H9 (cell line): ENCODE data around the gene DGLUCY. TPM values are rescaled to one million over a fixed set of nuclear protein-coding genes. Genes with fewer than 3 reads are reported as not detected.

ENCODE experiments used
- DNase-seq: peaks from one replicate; pipeline ENCODE4 v3.0.0-alpha.2; 2017
- H2AFZ ChIP-seq: one replicate; pipeline ENCODE4 v1.6.1; 2013; ENCODE audit warnings: mild to moderate bottlenecking, low read length, control low read depth, moderate library complexity
- H2AK5ac ChIP-seq: 2 replicates; pipeline ENCODE4 v1.6.1; 2013; ENCODE audit warnings: low read length, control low read depth, mixed read lengths; ENCODE audit not compliant: insufficient read length
- H2BK120ac ChIP-seq: one replicate; pipeline ENCODE4 v1.6.1; 2013; ENCODE audit warnings: low read depth, mild to moderate bottlenecking, low read length, control low read depth, inconsistent platforms; ENCODE audit not compliant: poor library complexity, severe bottlenecking
- H2BK12ac ChIP-seq: 2 replicates; pipeline ENCODE4 v1.6.1; 2013; ENCODE audit warnings: low read length, control low read depth, mixed read lengths, low read depth; ENCODE audit not compliant: insufficient read length
- H2BK15ac ChIP-seq: 2 replicates; pipeline ENCODE4 v1.6.1; 2013; ENCODE audit warnings: low read depth, low read length, control low read depth
- H2BK20ac ChIP-seq: one replicate; pipeline ENCODE4 v1.6.1; 2013; ENCODE audit warnings: low read depth, mild to moderate bottlenecking, low read length, control low read depth, inconsistent platforms; ENCODE audit not compliant: poor library complexity, severe bottlenecking
- H2BK5ac ChIP-seq: 2 replicates; pipeline ENCODE4 v1.6.1; 2013; ENCODE audit warnings: low read length, control low read depth, mixed read lengths; ENCODE audit not compliant: insufficient read length
- H3K14ac ChIP-seq: 2 replicates; pipeline ENCODE4 v1.6.1; 2013; ENCODE audit warnings: low read length, control low read depth; ENCODE audit not compliant: insufficient read depth
- H3K18ac ChIP-seq: 2 replicates; pipeline ENCODE4 v1.6.1; 2013; ENCODE audit warnings: low read depth, mild to moderate bottlenecking, mixed read lengths, low read length, control low read depth; ENCODE audit not compliant: insufficient read length
- H3K23ac ChIP-seq: 2 replicates; pipeline ENCODE4 v1.6.1; 2013; ENCODE audit warnings: low read length, control low read depth, mixed read lengths, low read depth; ENCODE audit not compliant: insufficient read length
- H3K23me2 ChIP-seq: 2 replicates; pipeline ENCODE4 v1.6.1; 2013; ENCODE audit warnings: low read depth, mild to moderate bottlenecking, mixed read lengths, low read length, control low read depth; ENCODE audit not compliant: insufficient read length, poor library complexity, severe bottlenecking
- H3K27ac ChIP-seq: 2 replicates; pipeline ENCODE4 v1.5.1; 2013; ENCODE audit warnings: low read length, control low read depth, mixed read lengths, low read depth; ENCODE audit not compliant: insufficient read length
- H3K27me3 ChIP-seq: 2 replicates; pipeline ENCODE4 v1.6.1; 2013; ENCODE audit warnings: low read length, control low read depth, inconsistent platforms; ENCODE audit not compliant: insufficient read depth
- H3K4ac ChIP-seq: 2 replicates; pipeline ENCODE4 v1.6.1; 2013; ENCODE audit warnings: low read depth, mild to moderate bottlenecking, control low read depth, inconsistent platforms, low read length, moderate library complexity
- H3K4me1 ChIP-seq: 2 replicates; pipeline ENCODE4 v1.6.1; 2013; ENCODE audit warnings: low read length, control low read depth, inconsistent platforms; ENCODE audit not compliant: insufficient read depth
- H3K4me2 ChIP-seq: 2 replicates; pipeline ENCODE4 v1.6.1; 2013; ENCODE audit warnings: low read length, control low read depth, mixed read lengths; ENCODE audit not compliant: insufficient read length, insufficient read depth
- H3K56ac ChIP-seq: 2 replicates; pipeline ENCODE4 v1.6.1; 2013; ENCODE audit warnings: low read depth, mild to moderate bottlenecking, mixed read lengths, low read length, control low read depth; ENCODE audit not compliant: insufficient read length
- H3K79me1 ChIP-seq: 2 replicates; pipeline ENCODE4 v1.6.1; 2013; ENCODE audit warnings: low read depth, mild to moderate bottlenecking, moderate library complexity, low read length, control low read depth, inconsistent platforms; ENCODE audit not compliant: insufficient read depth, poor library complexity, severe bottlenecking
- H3K79me2 ChIP-seq: 2 replicates; pipeline ENCODE4 v1.6.1; 2013; ENCODE audit warnings: low read length, control low read depth, inconsistent platforms; ENCODE audit not compliant: insufficient read depth
- H3K9ac ChIP-seq: 2 replicates; pipeline ENCODE4 v1.6.1; 2013; ENCODE audit warnings: low read length, control low read depth, mixed read lengths; ENCODE audit not compliant: insufficient read length; ENCODE audit errors: extremely low read depth
- H3K9me3 ChIP-seq: one replicate; pipeline ENCODE4 v1.6.1; 2013; ENCODE audit warnings: low read depth, low read length, inconsistent platforms; ENCODE audit not compliant: control insufficient read depth
- H3T11ph ChIP-seq: one replicate; pipeline ENCODE4 v1.6.1; 2013; ENCODE audit warnings: mild to moderate bottlenecking, low read length, control low read depth, inconsistent platforms
- H4K20me1 ChIP-seq: one replicate; pipeline ENCODE4 v1.6.1; 2013; ENCODE audit not compliant: control insufficient read depth, insufficient read length, insufficient read depth
- H4K5ac ChIP-seq: 2 replicates; pipeline ENCODE4 v1.6.1; 2013; ENCODE audit warnings: low read depth, mild to moderate bottlenecking, mixed read lengths, low read length, control low read depth; ENCODE audit not compliant: insufficient read length
- H4K8ac ChIP-seq: replicated peaks from 2 replicates; pipeline ENCODE4 v1.6.1; 2013; ENCODE audit warnings: low read length, control low read depth, mixed read lengths, low read depth; ENCODE audit not compliant: insufficient read length
- H4K91ac ChIP-seq: 2 replicates; pipeline ENCODE4 v1.6.1; 2013; ENCODE audit warnings: low read depth, mild to moderate bottlenecking, moderate library complexity, mixed read lengths, low read length, control low read depth; ENCODE audit not compliant: insufficient read length
- H3K27ac Mint-ChIP-seq, 3 experiments: 2 replicates in 2 of 3; 3 replicates in 1 of 3; pipeline ENCODE4 v1.8.0; 2020 to 2021; ENCODE audit warnings: mixed read lengths in 3 of 3, mild to moderate bottlenecking in 1 of 3, moderate library complexity in 1 of 3
- H3K27me3 Mint-ChIP-seq: 2 replicates; pipeline ENCODE4 v1.8.0; 2021; ENCODE audit warnings: low read depth, mild to moderate bottlenecking, moderate library complexity, mixed read lengths
- H3K36me3 Mint-ChIP-seq, 3 experiments: 2 replicates in 2 of 3; 3 replicates in 1 of 3; pipeline ENCODE4 v1.8.0; 2020 to 2021; ENCODE audit warnings: low read depth in 3 of 3, mixed read lengths in 3 of 3; ENCODE audit not compliant: insufficient read depth in 1 of 3
- H3K4me1 Mint-ChIP-seq, 2 experiments: 2 replicates each; pipeline ENCODE4 v1.8.0; 2020; ENCODE audit warnings: mixed read lengths in 2 of 2
- H3K4me3 Mint-ChIP-seq, 2 experiments: 2 replicates in 1 of 2; 3 replicates in 1 of 2; pipeline ENCODE4 v1.8.0; 2020 to 2021; ENCODE audit warnings: mild to moderate bottlenecking in 2 of 2, mixed read lengths in 2 of 2, moderate library complexity in 1 of 2
- H3K9me3 Mint-ChIP-seq, 2 experiments: 2 replicates in 1 of 2; 3 replicates in 1 of 2; pipeline ENCODE4 v1.8.0; 2020; ENCODE audit warnings: mild to moderate bottlenecking in 2 of 2, mixed read lengths in 2 of 2, moderate library complexity in 1 of 2
- WGBS: extraction: QIAGEN DNeasy Blood & Tissue Kit; methylation state at CpG from one replicate; pipeline ENCODE4 v1.1.7; 2013; ENCODE audit warnings: missing lambda C conversion rate, low lambda C conversion rate, mixed read lengths; ENCODE audit not compliant: insufficient read length; ENCODE audit errors: extremely low coverage; 5-methylcytosine and 5-hydroxymethylcytosine counted together
- total RNA-seq: library from RNA; stranded (reverse); gene quantifications from 2 replicates; pipeline ENCODE4 v1.2.1, GENCODE V29; 2021
- TF ChIP-seq, protein P1 (sequence below): fragments of 200-600 bp; sonication (generic); conservative IDR thresholded peaks from 3 replicates; pipeline ENCODE4 v1.8.0; 2021; ENCODE audit warnings: antibody characterized with exemption, mild to moderate bottlenecking

DGLUCY gene
- total RNA-seq, 1 experiment from 2014 or later, result 29.6 TPM

- Mint-ChIP-seq H3K4me1 (peaks cover 13 to 17% of the 10 kb centered on the region in 2 experiments), H3K9me3 (no peaks in the 10 kb centered on the region), H3K27ac (no peak overlapping the region), H3K4me3 (no peak overlapping the region), H3K27me3 (no peaks in the 10 kb centered on the region), H3K36me3 (peaks cover 0 to 15% (median 13%) of the 10 kb centered on the region in 3 experiments; a peak in 5 of 7 replicates)
- H3K23me2 ChIP-seq, result no peaks in the 10 kb centered on the region
- DNase-seq, result no peak
- TF ChIP-seq, protein P1, sequence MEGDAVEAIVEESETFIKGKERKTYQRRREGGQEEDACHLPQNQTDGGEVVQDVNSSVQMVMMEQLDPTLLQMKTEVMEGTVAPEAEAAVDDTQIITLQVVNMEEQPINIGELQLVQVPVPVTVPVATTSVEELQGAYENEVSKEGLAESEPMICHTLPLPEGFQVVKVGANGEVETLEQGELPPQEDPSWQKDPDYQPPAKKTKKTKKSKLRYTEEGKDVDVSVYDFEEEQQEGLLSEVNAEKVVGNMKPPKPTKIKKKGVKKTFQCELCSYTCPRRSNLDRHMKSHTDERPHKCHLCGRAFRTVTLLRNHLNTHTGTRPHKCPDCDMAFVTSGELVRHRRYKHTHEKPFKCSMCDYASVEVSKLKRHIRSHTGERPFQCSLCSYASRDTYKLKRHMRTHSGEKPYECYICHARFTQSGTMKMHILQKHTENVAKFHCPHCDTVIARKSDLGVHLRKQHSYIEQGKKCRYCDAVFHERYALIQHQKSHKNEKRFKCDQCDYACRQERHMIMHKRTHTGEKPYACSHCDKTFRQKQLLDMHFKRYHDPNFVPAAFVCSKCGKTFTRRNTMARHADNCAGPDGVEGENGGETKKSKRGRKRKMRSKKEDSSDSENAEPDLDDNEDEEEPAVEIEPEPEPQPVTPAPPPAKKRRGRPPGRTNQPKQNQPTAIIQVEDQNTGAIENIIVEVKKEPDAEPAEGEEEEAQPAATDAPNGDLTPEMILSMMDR, result no peak
- no peaks in the 10 kb centered on the region for H4K20me1 ChIP-seq
- no peak overlapping the region for H2BK12ac ChIP-seq
- no CpG with 5 or more reads among the region's 1 CpG for WGBS
- H2AK5ac ChIP-seq, result no peak overlapping the region
- no peak overlapping the region for H4K91ac ChIP-seq
- H3K9ac ChIP-seq, result no peak overlapping the region
- no peak overlapping the region for H4K5ac ChIP-seq
- H2BK20ac ChIP-seq, result no peak overlapping the region
- no peaks in the 10 kb centered on the region for H3K27me3 ChIP-seq
- no peaks in the 10 kb centered on the region for H3K79me2 ChIP-seq
- H2BK15ac ChIP-seq, result no peak overlapping the region
- H2BK120ac ChIP-seq, result no peak overlapping the region
- no peak overlapping the region for H3K56ac ChIP-seq
- no peak overlapping the region for H2BK5ac ChIP-seq
- no peaks in the 10 kb centered on the region for H3K79me1 ChIP-seq
- no peak overlapping the region for H2AFZ ChIP-seq
- no peak overlapping the region for H3K27ac ChIP-seq
- H3K14ac ChIP-seq, result no peak overlapping the region
- H3K4ac ChIP-seq, result no peak overlapping the region
- H3T11ph ChIP-seq, result no peak overlapping the region
- H3K4me1 ChIP-seq, result no peaks in the 10 kb centered on the region
- H3K9me3 ChIP-seq, result no peaks in the 10 kb centered on the region
- no peak overlapping the region for H3K4me2 ChIP-seq
- no peak overlapping the region for H3K23ac ChIP-seq
- H3K18ac ChIP-seq, result no peak overlapping the region
- H4K8ac ChIP-seq, result no peak overlapping the region
Measured at GRCh38 chr14:91142214-91142668, 28.4 kb downstream of the DGLUCY start.
